ENCODE data around the gene ERC1.

ERC1 gene

DNA sequence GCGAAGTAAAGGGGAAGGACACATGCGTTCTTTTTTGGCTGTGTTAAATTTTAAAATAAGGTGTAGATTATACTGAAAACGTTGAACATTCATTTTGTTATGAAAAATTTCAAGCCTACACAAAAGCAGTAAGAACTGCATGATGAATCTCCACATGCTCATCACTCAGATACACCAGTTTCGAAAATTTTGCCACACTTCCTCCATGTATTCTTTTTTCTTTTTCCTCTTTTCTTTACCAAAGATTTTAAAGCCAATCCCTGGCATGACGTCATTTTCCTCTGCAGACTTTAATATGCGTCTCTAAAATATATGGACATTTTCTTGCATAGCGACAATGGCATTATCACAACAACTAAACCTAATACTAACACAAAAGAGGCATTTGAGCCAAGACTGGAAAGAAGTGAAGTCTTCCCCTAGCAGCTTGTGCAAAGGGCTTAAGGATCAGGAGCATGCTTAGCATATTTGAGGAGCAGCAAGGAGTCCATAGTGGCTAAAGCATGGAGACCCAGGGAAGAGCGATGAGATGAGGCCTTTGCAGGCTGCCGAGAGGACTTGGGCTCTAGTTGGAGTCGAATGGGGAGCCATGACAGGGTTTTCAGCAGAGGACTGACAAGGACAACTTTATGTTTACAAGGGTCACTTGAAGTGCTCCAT is 111.9 kb downstream of the ERC1 start:
- Mint-ChIP-seq H3K4me1 (peaks cover 50% of the 10 kb centered on the region), H3K27ac (no peak overlapping the region), H3K4me3 (no peak overlapping the region), H3K36me3 (no peaks in the 10 kb centered on the region), H3K9me3 (no peaks in the 10 kb centered on the region)
- ATAC-seq = no peak
- no peak for DNase-seq (ENCODE audit: low spot score in 2 of 2)

DNA sequence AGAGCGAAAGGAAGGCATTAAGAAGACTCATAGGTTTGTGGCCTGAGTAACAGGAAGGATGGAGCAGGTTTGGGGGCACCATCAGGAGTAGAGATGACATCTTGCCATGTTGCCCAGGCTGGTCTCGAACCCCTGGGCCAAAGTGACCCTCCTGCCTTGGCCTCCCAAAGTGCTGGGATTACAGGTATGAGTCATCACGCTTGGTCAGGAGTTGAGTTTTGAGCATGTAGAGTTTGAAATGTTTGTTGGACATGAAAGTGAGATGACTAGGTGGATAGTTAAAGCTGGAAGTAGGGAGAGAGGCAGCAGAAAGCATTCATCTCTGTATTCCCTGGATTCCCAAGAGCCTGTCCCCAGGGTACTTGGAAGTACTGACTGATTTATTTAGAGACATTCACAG is 112.6 kb downstream of the ERC1 start:
- ATAC-seq (no peak), DNase-seq (ENCODE audit: low spot score in 2 of 2) (no peak)
- Mint-ChIP-seq H3K27ac (no peak overlapping the region), H3K4me1 (peaks cover 47% of the 10 kb centered on the region), H3K9me3 (no peaks in the 10 kb centered on the region), H3K36me3 (no peaks in the 10 kb centered on the region), H3K4me3 (no peak overlapping the region)

DNA sequence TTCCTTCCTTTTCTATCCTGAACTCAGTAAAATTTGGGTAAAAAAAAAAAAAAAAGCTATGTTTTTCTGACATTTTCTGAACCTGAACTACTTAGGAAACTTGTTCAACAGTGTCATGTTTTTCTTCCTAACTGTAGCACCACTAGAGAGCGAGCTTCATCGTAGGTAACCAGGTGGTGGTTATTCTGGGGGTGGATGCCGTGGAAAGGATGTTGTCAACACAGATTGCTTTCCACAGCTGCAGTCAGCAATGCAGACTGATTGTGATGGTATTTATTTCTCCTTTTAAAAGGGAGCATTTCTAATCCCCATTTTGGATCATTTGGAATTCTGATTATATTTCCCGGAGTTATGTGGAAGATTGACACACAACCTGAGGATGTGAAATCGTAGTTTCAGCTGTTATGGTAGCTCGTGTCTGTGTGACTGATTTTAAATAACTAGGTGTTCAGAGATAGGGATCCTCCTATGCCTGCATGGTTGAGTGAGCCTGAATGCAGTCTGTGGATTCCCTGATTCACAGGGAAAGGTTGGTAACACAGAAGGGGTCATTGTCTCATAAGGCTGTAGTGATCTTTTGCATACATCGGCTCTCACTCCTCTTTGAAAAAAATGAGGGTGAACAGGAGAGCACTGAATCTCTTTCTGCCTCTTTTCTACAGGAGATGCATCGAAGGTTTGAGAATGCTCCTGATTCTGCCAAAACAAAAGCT is 113.2 kb downstream of the ERC1 start:
- H3K36me3 Mint-ChIP-seq = no peaks in the 10 kb centered on the region
- DNase-seq (ENCODE audit: low spot score in 2 of 2) = no peak
- no peak for ATAC-seq
- H3K27ac Mint-ChIP-seq = no peak overlapping the region
- H3K4me3 Mint-ChIP-seq = no peak overlapping the region
- H3K9me3 Mint-ChIP-seq = no peaks in the 10 kb centered on the region
- peaks cover 41% of the 10 kb centered on the region for H3K4me1 Mint-ChIP-seq

DNA sequence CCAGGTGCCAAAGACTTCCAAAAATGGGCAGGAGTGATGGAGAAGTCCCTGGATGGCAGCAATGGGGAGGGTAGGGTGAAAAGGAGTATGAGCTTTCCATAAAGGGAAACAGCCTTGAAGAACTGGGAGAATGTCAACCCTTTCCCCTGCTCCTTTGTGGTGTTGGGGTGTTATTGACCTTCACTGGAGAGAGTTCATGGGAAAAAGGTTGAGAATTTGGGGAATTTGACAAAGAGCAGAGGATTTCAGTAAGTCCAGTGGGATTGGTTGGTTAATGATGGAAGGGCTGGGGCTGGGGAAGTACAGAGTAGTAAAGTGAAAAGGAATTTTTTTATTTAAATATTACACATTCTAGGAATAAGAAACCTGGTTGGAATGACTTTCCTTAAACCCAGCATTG is 116.6 kb downstream of the ERC1 start:
- DNase-seq (ENCODE audit: low spot score in 2 of 2) (no peak), ATAC-seq (no peak)
- H3K36me3 Mint-ChIP-seq = peaks cover 7% of the 10 kb centered on the region
- H3K4me1 Mint-ChIP-seq = peaks cover 24% of the 10 kb centered on the region
- no peak overlapping the region for H3K27ac Mint-ChIP-seq
- no peak overlapping the region for H3K4me3 Mint-ChIP-seq
- H3K9me3 Mint-ChIP-seq = no peaks in the 10 kb centered on the region

DNA sequence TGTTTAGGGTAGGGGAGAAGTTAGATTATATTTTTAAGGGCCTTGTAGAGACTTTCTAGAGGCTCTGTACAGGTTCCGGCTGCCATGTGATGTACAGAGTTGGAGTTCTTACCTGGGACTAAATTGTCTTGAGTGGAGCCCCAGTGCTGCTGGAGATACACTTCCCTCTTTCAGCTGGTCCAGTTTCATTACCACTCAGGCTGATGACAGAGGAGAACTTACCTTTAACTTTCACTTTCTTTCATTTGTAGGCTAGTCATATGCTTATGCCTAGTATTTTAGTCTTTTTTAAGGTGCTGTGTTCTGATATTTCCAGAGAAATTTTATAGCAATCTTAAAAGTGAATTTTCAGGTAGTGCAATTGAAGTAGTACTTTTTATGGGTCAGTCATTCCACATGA is 117.3 kb downstream of the ERC1 start:
- Mint-ChIP-seq H3K36me3 (peaks cover 7% of the 10 kb centered on the region), H3K27ac (no peak overlapping the region), H3K4me3 (no peak overlapping the region), H3K9me3 (no peaks in the 10 kb centered on the region), H3K4me1 (peaks cover 19% of the 10 kb centered on the region)
- no peak for DNase-seq (ENCODE audit: low spot score in 2 of 2)
- ATAC-seq = peak; percentile 66

DNA sequence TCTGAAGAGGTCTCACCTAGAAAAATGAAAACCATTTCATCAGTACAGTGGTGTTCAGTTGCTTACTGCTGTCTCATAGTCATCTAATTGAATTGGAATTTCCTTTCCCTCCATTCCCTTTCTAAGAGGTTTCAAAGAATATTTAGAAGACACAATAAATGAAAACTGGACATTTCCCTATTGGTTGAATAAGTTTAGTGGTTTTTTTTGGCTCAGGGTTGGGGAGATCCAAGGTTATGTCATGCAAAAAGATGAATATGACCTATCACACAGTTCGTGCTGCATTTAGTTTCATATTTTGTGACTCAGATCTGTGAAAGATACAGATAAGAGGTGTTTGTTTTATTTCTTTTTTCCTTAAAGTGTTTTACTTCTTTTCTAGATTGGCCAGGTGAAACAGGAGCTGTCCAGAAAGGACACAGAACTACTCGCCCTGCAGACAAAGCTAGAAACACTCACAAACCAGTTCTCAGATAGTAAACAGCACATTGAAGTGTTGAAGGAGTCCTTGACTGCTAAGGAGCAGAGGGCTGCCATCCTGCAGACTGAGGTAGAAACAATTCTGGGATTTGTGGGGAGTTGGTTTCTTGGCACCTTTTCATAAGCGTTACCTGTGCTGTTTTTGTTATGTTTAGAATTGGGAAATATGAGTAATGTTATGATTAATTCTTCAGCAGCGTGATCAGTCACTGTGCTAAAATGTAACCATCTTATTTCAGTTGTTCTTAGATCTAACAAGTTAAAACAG is 124.6 kb downstream of the ERC1 start:
- DNase-seq (ENCODE audit: low spot score in 2 of 2) (no peak), ATAC-seq (peak; percentile 79)
- Mint-ChIP-seq H3K27ac (peak overlapping the region; percentile 5), H3K4me1 (no peaks in the 10 kb centered on the region), H3K9me3 (no peaks in the 10 kb centered on the region), H3K36me3 (peaks cover 7% of the 10 kb centered on the region), H3K4me3 (no peak overlapping the region)

DNA sequence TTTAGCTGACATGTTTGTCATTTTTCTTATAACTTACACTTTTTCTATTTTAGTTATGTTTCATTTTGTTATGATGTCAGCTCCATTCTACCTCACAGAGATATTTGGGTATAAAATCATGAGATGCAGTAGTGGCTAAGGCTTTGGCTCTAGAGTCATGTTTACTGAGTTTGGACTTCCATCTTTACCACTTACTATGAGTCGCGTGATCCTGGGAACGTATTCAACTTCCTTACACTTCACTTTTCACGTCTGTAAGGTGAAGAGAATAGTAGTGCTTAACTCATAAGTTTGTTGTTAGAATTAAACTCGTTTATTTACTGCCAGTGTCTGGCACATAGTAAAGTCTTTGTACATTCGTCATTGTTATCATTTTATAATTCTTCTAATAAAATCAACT is 126.3 kb downstream of the ERC1 start:
- H3K4me1 Mint-ChIP-seq = peaks cover 2% of the 10 kb centered on the region
- H3K4me3 Mint-ChIP-seq = no peak overlapping the region
- DNase-seq (ENCODE audit: low spot score in 2 of 2) (no peak), ATAC-seq (no peak)
- no peaks in the 10 kb centered on the region for H3K9me3 Mint-ChIP-seq
- no peaks in the 10 kb centered on the region for H3K36me3 Mint-ChIP-seq
- no peak overlapping the region for H3K27ac Mint-ChIP-seq

DNA sequence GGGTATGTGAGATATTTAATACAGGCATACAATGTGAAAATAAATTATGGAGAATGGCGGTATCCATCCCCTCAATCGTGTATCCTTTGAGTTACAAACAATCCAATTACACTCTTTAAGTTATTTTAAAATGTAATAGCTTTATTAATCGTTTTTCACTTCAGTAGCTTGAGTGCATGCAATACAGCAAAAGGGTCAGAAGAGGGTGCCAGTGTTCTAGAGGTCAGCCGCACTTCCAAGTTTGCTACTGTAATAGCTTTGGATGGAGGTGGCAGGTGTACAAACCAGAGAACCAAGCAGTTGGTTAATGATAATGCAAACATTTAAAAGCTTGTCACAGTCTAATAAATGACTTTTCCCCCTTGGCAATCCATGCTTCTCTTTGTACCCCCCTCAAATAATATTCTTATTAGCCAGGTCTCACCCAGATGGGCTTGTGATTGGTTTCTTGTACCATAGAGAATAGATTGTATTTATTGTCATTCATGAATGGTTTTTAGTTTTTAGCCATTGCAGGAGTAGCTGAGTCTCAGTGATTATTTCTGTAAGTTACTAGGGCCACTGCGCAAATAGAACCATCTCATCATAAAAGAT is 127.0 kb downstream of the ERC1 start:
- Mint-ChIP-seq H3K4me3 (no peak overlapping the region), H3K27ac (no peak overlapping the region), H3K4me1 (peaks cover 9% of the 10 kb centered on the region), H3K36me3 (no peaks in the 10 kb centered on the region), H3K9me3 (no peaks in the 10 kb centered on the region)
- DNase-seq (ENCODE audit: low spot score in 2 of 2) (peak; percentile 33 to 80), ATAC-seq (no peak)

DNA sequence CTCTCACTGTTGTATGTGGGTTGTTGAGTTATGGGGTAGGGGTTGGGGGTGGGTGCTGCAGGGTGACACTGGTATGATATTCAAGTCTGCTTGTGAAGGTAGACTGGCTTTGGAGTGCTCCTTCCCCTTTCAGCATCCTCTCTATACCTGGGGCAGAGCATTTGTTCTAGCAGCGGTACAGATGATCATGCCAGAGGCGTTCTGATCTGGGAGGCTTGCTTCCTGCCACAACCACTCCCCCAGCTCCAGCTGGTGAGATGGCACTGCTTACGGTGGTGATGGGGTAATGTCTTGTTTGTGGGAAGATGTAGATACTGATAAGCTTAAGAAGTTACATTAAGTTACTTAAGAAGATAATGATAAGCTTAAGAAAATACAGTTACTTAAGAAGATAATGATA is 131.8 kb downstream of the ERC1 start:
- no peaks in the 10 kb centered on the region for H3K36me3 Mint-ChIP-seq
- DNase-seq (ENCODE audit: low spot score in 2 of 2) = no peak
- peaks cover 23% of the 10 kb centered on the region for H3K4me1 Mint-ChIP-seq
- peak; percentile 78 for ATAC-seq
- H3K27ac Mint-ChIP-seq = no peak overlapping the region
- no peaks in the 10 kb centered on the region for H3K9me3 Mint-ChIP-seq
- no peak overlapping the region for H3K4me3 Mint-ChIP-seq

DNA sequence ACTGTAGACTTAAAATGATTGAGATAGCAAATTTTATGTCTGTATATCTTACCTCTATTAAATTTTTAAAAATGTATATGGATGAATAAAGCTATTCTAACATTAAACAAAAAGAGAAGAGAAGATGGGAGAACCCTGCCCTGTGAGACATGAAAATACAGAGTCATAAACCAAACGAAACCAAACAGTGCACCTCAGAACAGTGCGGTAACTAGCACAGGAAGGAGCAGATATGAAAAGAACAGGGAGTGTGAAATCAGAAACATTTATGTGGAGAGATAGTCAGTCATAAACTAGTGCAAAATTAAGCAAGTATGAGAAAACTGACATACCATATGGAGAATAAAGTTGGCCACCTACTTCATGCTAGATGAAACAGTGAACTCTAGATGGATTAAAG is 135.1 kb downstream of the ERC1 start:
- Mint-ChIP-seq H3K4me1 (peaks cover 37% of the 10 kb centered on the region), H3K4me3 (no peak overlapping the region), H3K9me3 (no peaks in the 10 kb centered on the region), H3K36me3 (no peaks in the 10 kb centered on the region), H3K27ac (no peak overlapping the region)
- ATAC-seq = peak; percentile 95
- no peak for DNase-seq (ENCODE audit: low spot score in 2 of 2)

DNA sequence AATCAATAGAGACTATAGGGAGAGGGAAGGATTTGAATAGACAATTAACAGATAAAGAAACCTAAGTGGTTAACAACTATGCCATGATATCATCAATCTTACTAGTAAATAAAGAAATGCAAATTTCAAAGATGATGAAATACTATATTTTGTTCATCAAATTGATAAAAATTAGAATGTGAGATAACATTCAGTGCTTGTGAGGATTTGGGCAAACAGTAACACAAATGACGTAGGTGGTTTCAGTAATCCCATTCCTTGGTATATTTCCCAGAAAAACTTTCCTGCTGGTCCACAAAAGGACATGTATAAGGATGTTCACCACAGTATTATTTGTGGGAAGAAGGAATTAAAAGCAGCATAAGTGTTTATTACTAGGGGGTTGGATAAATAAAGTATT is 136.0 kb downstream of the ERC1 start:
- H3K36me3 Mint-ChIP-seq = no peaks in the 10 kb centered on the region
- H3K9me3 Mint-ChIP-seq = no peaks in the 10 kb centered on the region
- H3K27ac Mint-ChIP-seq = no peak overlapping the region
- no peak overlapping the region for H3K4me3 Mint-ChIP-seq
- no peak for ATAC-seq
- DNase-seq (ENCODE audit: low spot score in 2 of 2) = no peak
- peaks cover 39% of the 10 kb centered on the region for H3K4me1 Mint-ChIP-seq

DNA sequence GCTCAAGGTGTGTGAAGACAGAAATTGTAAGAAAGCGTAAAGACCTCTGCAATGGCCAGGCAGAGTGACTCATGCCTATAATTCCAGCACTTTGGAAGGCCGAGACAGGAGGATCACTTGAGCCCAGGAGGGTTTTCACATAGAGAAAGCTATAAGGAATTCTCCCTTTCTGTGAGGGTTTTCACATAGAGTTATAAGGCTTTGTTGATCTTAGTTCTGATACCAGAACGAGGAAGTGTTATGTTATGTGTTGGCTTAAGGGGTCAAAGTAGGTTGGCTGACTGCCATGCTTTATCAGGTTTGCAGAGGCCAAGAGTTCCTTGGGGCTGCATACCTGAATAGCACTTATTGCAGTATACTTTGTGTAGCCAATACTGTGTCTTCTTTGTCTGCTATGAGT is 139.1 kb downstream of the ERC1 start:
- Mint-ChIP-seq H3K9me3 (no peaks in the 10 kb centered on the region), H3K4me3 (no peak overlapping the region), H3K4me1 (peaks cover 27% of the 10 kb centered on the region), H3K36me3 (no peaks in the 10 kb centered on the region), H3K27ac (no peak overlapping the region)
- ATAC-seq (no peak), DNase-seq (ENCODE audit: low spot score in 2 of 2) (no peak)

DNA sequence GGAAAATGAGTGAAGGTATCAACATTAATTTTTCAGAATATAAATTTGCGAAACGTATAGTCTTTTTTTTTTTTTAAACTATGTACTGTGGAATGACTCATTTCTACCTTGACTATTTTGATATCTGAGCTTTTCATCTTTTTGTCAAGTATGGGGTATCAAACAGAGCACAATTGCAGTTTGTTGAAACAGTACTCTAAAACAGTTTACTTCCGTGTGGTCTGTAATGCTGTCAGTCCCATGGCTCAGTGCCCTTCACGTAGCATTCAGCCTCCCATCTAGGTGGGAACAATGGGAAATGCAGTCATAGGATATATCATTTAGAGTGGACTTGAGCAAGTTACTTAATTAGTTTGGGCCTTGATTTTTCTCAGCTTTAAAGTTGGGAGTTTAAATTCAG is 139.5 kb downstream of the ERC1 start:
- DNase-seq (ENCODE audit: low spot score in 2 of 2) (no peak), ATAC-seq (no peak)
- H3K9me3 Mint-ChIP-seq = no peaks in the 10 kb centered on the region
- peaks cover 26% of the 10 kb centered on the region for H3K4me1 Mint-ChIP-seq
- no peak overlapping the region for H3K4me3 Mint-ChIP-seq
- H3K27ac Mint-ChIP-seq = no peak overlapping the region
- H3K36me3 Mint-ChIP-seq = no peaks in the 10 kb centered on the region

DNA sequence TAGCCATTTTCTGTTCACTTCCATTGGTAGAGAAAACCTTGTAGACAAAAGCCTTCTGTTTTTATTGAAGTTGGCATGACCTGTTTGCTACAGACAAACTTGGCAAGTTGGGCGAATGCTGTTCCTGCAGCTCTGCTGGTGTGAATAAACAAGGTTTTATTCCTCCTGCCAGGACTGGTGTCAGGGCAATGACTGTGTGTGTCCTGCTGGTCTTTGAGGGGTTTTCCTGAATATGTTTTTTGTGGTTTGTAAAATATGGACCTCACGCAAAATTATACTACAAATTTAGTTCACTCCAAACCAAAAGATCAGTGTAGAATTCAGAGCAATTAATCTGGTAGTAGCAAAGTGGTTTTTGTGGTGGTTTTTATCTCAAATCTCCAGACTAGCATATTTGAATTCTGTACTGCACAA is 140.8 kb downstream of the ERC1 start:
- H3K27ac Mint-ChIP-seq = no peak overlapping the region
- H3K4me1 Mint-ChIP-seq = peaks cover 16% of the 10 kb centered on the region
- no peak for DNase-seq (ENCODE audit: low spot score in 2 of 2)
- no peak overlapping the region for H3K4me3 Mint-ChIP-seq
- no peaks in the 10 kb centered on the region for H3K9me3 Mint-ChIP-seq
- no peak for ATAC-seq
- no peaks in the 10 kb centered on the region for H3K36me3 Mint-ChIP-seq

DNA sequence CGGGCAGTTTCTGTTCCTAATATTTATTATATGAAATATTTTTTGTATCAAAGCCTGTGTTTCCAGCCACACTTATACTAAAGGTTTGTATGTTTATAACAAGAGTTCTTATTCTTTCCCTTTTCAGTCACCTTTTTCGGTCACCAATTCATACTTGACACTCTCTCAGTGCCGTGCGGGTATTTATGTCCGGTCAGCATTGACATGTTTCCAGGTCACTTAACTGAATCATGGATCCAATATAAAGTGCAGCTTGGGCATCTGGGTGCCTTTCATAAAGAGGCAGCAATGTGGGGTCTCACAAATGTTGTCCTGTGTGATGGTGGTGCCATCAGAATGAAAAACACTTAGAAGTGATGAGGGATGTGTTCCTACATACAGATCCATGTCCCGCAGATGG is 141.3 kb downstream of the ERC1 start:
- Mint-ChIP-seq H3K9me3 (no peaks in the 10 kb centered on the region), H3K4me3 (no peak overlapping the region), H3K36me3 (no peaks in the 10 kb centered on the region), H3K4me1 (peaks cover 16% of the 10 kb centered on the region), H3K27ac (no peak overlapping the region)
- DNase-seq (ENCODE audit: low spot score in 2 of 2) = no peak
- no peak for ATAC-seq

DNA sequence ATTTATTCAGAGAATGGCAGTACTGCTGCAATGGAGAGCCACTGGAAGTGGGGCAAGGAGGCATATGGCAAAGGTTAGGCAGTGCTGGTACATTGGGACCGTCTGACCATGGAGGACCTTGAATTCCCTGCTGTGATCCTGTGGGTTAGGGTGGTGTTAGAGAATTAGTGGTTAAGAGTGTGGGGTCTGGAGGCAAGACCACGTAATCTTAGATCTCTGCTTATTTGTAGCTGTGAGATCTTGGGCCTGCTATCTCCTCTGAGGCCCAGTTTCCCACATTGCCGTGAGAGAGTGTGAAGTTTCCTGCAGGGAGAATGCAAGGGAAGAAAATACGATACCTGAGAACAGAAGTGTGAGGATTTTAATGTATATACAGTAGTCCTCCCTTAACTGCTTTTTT is 147.7 kb downstream of the ERC1 start:
- Mint-ChIP-seq H3K4me3 (no peak overlapping the region), H3K4me1 (no peaks in the 10 kb centered on the region), H3K36me3 (no peaks in the 10 kb centered on the region), H3K9me3 (no peaks in the 10 kb centered on the region), H3K27ac (no peak overlapping the region)
- DNase-seq (ENCODE audit: low spot score in 2 of 2) = no peak
- ATAC-seq = no peak
